Activated CD4-positive, alpha-beta T cell treated with anti-CD3 and anti-CD28 coated beads, Interleukin-2, amount 50 U/mL, for 16 hours (primary cell): Measurements from ENCODE around the gene NGF.
A peak's percentile ranks its signal among the peaks of the same experiment; 100 is the strongest.

Experiments
- DNase-seq: peaks from one replicate; pipeline ENCODE4 v3.0.0-alpha.2; 2020

The NGF gene

GRCh38 chr1:115308969-115309368 lies 29.1 kb downstream of the NGF start:
- no peak for DNase-seq

GRCh38 chr1:115307661-115308060 lies 30.4 kb downstream of the NGF start:
- DNase-seq: no peak

DNA sequence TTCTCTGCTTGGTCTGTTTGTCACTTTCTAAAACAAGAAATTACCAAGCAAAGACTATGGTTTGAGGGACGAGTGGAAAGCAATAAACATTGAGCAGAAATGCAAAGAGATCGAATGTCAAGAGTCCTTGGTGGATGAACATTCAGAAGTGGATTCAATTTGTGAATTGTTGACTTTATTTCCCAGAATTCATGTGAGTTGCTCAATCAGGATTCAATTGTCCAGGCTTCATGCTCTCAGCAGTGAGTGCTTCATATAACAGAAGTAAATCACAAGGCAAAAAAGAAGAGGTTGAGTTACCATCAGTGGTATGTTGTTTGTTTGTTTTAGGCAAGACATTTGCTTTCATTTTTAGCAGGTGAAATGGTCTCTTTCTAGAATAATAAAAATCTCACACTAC lies 31.9 kb downstream of the NGF start:
- no peak for DNase-seq

DNA sequence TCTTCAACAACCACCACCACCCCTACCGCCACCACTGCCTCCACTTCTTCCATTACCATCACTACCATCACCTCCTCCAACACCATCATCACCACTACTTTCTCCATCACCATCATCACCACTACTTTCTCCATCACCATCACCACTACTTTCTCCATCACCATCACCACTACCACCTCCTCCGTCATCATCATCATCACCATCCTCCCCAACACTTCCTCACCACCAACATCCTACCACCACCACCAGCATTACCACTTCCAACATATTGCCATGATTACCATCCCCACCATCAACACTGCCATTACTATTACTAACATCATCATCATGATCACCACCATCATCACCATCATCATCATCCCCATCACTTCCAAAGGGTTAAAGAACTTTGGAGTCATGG lies 34.7 kb downstream of the NGF start:
- no peak for DNase-seq

DNA sequence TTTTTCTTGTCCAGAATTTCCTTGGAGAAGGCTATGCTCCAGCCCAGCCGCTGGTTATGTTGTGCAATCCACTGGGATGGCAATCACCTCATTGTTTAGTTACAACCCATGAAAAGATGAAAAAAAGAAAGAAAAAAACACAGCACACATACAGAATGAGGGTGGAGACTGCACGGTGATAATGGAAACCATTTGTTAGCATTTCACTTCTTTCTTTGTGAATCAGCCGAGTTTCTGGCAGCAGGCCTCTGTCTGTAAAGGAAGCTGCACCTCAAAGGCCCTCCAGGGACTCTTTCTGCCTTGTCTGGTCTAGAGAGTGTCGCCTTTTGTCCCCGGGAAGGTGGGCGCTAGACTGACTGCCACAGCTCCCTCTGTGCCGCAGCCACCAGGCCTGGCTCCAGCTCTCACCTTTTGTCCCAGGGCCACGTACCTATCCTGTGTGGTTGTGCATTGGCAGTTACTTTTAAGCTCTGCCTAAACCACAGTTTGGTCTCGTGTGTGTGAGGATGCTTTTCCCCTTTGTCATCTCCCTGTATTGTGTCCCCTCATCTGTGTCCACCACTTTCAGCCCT lies 35.6 kb downstream of the NGF start:
- no peak for DNase-seq

DNA sequence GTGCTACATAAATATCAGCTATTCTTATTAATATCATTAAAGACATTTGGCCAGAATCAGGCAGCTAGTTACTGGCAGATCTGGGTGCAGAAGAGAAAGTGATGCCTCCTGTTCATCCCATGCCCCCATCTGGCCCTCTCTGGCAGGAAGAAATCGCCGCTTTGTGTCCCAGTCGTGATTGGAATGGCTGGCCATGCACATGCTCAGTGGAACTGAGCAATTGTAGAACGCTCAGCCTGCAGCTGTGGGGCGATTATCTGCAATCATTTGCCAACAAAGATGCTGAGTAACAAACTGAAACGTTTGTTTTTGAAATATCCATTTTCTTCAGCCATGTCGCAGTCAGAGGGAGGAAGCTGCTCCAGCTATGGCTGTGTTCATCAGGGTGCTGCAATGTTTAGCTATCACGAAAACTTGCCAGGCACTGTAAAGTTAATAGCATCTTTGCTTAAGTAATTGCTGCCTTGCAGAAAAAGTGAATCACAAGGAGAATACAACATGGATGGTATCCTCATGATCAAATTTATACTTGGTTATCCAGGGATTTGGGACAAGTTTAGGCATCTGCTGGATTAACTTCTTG lies 36.5 kb downstream of the NGF start:
- no peak for DNase-seq

DNA sequence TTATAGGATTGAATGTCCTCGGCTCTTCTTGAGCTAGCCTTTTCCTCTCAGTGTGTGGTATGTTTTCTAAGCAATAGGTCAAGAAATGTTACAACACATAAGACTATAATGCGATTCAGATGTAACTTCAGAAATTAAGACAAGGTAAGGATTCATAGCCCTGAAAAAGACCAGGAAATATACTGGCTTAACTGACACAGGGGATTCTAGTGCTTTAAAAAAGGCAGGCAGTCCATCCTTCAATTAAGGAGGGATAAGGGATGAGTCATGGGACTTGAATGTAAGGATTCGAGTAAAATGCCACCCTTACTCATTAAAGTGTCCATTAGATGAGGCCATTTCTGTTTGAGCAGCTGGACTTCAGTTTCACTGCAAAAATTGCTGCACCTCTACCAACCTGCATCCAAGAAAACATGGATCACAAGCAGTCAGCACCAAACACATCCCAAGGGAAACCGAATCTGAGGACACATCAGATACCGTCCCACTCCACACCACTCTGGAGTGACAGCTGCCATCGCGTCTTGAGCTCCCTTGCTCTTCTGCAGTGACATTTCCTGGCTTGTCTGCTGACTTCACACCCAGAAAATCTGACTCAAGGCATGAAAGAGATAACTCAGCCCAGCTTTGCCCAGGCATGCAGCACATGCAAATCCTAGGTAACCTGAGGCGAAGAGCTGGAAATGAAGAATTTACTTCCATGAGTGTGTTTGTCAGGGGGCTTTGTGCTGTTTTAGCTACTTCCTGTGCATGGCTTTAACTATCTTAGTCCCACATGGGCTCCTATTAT lies 37.8 kb downstream of the NGF start:
- DNase-seq: no peak

DNA sequence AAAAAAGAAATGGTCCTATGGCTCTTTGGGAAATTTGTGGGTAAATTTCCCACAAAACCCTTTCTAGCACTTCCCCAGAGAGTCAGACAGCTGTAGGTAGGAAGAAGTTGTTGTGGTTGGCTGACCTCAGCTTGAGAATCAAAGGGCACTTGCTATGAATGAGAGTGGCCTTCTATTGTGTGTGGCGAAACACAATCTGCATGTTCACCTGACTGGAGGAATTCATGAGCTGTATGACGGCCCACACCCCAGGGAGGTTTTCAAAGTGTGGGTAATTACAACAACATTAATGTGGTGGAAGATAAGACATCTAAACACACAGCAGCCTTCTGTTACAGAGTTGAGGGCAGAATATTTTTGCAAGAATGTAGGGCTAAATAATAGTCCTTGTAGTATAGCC lies 38.8 kb downstream of the NGF start:
- DNase-seq: no peak

- DNase-seq: peak; percentile 10
Observed at GRCh38 chr1:115296981-115297380, 41.1 kb downstream of the NGF start.

DNA sequence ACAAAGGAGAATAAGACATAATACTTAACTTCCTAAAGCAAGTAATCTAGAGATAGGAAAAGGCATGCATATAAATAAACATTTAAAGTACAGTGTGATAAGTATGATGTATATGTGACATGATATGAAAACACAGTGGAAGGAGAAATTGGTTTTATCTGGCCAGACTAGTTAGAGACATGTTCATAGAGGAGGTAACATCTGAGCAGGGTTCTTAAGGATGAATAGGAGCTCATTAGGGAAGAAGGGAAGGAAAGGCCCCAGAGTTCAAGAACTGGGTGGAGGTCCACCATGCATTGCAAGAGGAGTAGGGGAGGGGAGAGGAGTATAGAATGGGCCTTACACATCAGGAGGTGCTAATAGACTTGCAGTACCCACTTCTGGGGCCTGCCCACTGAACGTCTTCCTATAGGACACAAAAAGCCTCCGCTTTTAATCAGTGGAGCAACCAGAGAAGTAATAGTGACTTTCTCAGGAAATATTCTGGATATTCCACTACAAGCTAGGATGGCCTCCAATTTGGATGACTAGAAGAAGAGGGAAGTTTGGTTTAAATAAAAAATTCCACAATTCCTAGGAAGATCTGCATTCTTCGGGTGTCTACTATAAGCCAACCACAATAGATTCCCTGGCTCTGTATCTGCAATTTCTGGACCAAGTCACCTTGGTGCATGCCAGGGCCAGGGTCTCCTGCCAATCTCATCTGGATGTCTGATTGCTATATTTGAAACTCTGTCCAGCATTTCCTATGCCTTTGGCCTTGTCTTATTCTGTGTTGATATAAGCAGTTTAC lies 41.9 kb downstream of the NGF start:
- DNase-seq: no peak

GRCh38 chr1:115293899-115294298 lies 44.1 kb downstream of the NGF start:
- no peak for DNase-seq

DNA sequence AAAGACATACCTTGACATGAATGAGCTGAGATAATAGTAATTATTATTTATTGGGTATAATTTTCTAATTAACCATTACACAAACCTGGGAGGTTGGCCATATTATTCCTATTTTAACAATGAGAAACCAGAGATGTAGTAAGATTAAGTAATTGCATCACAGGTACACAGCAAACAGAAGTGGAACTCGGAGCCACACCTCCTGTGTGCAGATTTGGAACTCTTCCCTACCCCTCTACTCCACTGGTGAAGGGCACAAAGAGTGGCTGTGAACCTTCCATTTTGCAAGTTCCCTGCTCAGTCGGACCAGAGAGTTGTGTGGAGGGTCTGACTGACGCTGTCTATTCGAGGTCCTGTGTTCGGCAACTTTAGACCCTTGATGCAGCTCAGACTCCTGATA lies 45.0 kb downstream of the NGF start:
- DNase-seq: no peak

DNA sequence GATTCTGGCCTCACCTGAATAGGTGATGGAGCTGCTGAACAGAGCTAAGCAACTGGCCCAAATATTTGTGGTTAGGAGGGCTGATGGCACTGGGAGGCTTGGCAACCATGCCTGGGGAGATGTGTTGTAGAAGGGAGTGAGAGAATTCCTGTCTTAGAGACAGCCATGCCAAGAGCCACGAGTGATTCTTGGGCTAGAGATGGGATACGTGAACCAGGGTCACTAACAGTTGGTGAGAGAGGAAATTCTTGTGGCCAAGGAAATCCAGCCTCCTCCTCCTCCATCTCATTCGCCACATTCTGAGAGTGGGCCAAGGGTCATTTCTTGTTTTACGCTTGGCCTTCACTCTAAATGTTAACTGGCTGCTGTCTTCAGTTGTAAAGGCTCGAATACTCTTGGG lies 46.3 kb downstream of the NGF start:
- DNase-seq: no peak

DNA sequence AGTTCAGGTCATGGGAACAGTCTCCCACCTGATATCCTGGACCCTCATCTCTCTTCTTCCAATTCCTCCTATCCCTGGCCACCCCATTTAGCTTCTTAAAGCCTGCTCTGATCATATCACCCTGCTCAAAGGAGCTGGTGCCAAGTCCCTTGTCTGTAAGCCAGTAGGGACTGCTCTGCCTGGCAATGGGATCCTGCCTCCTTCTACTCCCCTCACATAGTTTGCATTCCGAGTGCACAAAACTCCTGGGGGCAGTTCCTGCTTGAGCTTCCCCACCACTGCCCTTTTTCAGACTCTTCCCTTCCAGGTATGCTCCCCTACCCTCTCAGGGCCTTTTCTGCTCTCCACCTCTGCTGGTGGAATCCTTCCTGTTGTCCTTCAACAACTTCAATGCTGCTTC lies 48.1 kb downstream of the NGF start:
- DNase-seq: no peak

GRCh38 chr1:115288591-115289198 lies 49.4 kb downstream of the NGF start:
- no peak for DNase-seq

- no peak for DNase-seq
Observed at GRCh38 chr1:115286431-115287205, 51.4 kb downstream of the NGF start.

DNA sequence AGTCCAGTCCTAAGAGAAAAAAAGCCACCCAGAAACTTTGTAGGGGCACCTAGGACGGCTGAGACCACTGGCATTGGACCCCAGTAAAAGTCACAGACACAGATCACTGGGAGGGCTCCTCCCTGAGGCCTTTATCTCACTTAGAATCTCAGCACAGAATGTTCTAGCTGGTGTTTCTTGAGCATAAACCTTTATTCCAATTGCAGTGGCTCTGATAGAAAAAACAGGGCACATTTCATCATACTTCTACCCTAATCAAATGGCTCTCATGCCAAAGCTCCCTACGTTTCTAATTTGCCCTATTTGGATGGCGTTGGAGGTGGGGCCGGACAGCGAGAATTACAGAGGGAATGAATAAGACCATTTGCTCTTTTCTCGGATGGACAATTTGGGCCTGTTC lies 53.8 kb downstream of the NGF start:
- DNase-seq: no peak

DNA sequence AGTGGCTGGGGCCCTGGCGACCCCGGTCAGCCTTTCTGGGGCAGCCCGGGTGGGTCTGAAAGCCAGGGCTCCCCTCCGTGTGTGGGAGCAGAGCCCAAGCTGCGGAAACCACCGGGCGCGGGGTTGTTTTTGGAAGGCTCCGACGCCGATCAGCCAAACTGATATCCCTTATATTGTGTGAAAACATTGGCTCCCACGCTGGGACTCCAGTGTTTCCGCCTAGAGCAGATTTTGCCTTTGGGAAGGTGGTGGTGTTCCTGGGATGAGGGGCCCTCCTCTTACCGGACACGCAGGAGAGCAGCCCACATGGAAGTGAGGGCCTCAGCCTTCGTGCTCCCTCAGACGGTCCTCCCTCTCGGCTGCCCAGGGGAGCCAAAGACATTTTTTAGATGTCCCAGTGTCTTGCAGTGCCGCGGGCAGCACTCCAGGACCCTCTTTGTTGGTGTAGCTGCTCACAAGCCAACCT lies 54.3 kb downstream of the NGF start:
- DNase-seq: no peak

DNA sequence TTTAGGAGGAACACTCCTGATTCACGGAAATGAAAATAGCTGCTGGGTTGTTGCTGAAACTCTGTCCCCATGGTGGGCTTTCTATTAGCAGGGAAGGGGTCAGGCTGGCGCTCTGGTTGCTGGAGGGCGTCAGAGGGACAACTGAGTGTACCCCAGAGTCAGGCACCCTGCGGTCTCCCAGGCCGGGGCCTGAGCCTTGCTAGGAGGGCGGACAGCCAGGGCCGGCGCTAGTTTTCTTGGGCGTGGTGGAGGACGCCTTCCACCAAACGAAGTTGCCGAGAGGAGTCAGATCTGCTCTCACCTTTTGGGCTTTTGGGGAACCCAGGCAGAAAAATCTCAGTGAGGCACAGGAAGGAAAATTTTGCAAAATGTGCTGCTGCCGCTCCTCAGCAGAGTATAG lies 54.8 kb downstream of the NGF start:
- no peak for DNase-seq

- DNase-seq: no peak
Observed at GRCh38 chr1:115282807-115283208, 55.2 kb downstream of the NGF start.

- no peak for DNase-seq
Observed at GRCh38 chr1:115281143-115281542, 56.9 kb downstream of the NGF start.

DNA sequence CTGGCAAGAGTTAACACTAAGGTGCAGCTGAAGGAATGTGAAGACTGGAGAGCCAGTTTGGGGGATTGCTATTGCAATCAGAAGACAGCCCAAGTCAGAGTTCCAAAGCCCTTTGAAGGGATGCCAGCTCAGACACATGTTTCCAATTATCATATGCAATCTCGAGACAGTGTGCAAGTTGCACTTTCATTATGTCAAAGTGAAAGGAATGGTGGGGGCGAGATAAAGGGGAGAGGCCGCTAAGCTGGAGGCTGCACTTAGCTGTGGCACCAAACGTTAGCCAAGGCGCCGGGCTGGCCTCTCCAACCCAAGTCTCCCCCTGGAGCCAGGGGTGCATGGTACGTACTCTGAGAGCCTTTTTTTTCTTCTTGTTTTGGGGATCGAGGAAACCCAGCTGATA lies 58.0 kb downstream of the NGF start:
- peak; percentile 8 for DNase-seq
